HL-60 (cell line): ENCODE measurements around the gene FBXO38.
A peak's percentile ranks its signal among the peaks of the same experiment; 100 is the strongest.

ENCODE experiments used
- DNase-seq, 2 experiments: peaks; one replicate each; pipeline ENCODE4 v3.0.0-alpha.2; 2010 to 2020; ENCODE audit warnings: low read depth in 1 of 2, low spot score in 1 of 2
- H3K27ac ChIP-seq: fragments of 250-450 bp; sonication (Bioruptor Pico); replicated peaks from 2 replicates; pipeline ENCODE4 v1.5.1; 2020; ENCODE audit warnings: mild to moderate bottlenecking, moderate library complexity
- H3K27me3 ChIP-seq: fragments of 250-450 bp; sonication (Bioruptor Pico); 2 replicates; pipeline ENCODE4 v1.5.1; 2021; ENCODE audit warnings: mild to moderate bottlenecking, moderate library complexity; ENCODE audit not compliant: insufficient read depth, poor library complexity, severe bottlenecking
- H3K4me3 ChIP-seq: replicated peaks from 2 replicates; pipeline ENCODE4 v1.5.1; 2011; ENCODE audit warnings: mild to moderate bottlenecking, control low read depth, low read length; ENCODE audit not compliant: insufficient read depth
- GABPA ChIP-seq: IDR thresholded peaks from 2 replicates; pipeline ENCODE4 v1.6.1; 2012; ENCODE audit warnings: low read depth
- POLR2AphosphoS5 ChIP-seq: IDR thresholded peaks from 2 replicates; pipeline ENCODE4 v1.6.1; 2012; ENCODE audit warnings: low read depth
- SPI1 ChIP-seq: IDR thresholded peaks from 2 replicates; pipeline ENCODE4 v1.6.1; 2012; ENCODE audit warnings: low read depth, mild to moderate bottlenecking, borderline replicate concordance
- TF ChIP-seq, protein P1 (sequence below): IDR thresholded peaks from one replicate; pipeline ENCODE4 v1.5.1; 2011; ENCODE audit warnings: low read length, control low read depth, inconsistent platforms; ENCODE audit not compliant: insufficient read depth
- TF ChIP-seq, protein P2 (sequence below): IDR thresholded peaks from 2 replicates; pipeline ENCODE4 v1.6.1; 2012; ENCODE audit warnings: low read depth; ENCODE audit not compliant: insufficient replicate concordance

FBXO38 gene

DNA sequence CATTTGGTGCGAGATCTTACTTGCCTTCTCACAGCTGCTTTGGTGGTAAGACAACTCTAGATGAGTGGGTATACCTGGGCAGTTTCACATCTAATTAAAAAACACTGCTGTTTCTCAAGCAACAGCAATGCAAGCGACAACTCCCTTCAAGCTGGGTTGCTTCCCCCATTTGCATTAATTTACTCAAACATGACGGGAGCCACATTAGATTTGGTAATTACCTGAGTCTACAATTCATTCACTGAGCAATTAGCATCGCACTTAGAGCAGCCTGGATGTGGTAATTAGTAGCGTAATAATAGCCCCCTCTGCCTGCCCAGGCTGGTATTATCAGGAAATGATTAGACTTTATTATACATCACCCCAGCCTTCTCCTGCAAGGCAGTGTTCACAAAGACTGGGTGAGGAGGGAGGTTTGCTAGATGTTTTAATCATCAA is 73.4 kb downstream of the FBXO38 start:
- TF ChIP-seq GABPA (no peak), SPI1 (no peak), POLR2AphosphoS5 (no peak)
- TF ChIP-seq, protein P1, sequence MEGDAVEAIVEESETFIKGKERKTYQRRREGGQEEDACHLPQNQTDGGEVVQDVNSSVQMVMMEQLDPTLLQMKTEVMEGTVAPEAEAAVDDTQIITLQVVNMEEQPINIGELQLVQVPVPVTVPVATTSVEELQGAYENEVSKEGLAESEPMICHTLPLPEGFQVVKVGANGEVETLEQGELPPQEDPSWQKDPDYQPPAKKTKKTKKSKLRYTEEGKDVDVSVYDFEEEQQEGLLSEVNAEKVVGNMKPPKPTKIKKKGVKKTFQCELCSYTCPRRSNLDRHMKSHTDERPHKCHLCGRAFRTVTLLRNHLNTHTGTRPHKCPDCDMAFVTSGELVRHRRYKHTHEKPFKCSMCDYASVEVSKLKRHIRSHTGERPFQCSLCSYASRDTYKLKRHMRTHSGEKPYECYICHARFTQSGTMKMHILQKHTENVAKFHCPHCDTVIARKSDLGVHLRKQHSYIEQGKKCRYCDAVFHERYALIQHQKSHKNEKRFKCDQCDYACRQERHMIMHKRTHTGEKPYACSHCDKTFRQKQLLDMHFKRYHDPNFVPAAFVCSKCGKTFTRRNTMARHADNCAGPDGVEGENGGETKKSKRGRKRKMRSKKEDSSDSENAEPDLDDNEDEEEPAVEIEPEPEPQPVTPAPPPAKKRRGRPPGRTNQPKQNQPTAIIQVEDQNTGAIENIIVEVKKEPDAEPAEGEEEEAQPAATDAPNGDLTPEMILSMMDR = peak; percentile 36
- no peak overlapping the region for H3K27ac ChIP-seq
- H3K27me3 ChIP-seq = no peaks in the 10 kb centered on the region
- no peak overlapping the region for H3K4me3 ChIP-seq
- peak in 1 of 2 experiments; percentile 21 for DNase-seq

DNA sequence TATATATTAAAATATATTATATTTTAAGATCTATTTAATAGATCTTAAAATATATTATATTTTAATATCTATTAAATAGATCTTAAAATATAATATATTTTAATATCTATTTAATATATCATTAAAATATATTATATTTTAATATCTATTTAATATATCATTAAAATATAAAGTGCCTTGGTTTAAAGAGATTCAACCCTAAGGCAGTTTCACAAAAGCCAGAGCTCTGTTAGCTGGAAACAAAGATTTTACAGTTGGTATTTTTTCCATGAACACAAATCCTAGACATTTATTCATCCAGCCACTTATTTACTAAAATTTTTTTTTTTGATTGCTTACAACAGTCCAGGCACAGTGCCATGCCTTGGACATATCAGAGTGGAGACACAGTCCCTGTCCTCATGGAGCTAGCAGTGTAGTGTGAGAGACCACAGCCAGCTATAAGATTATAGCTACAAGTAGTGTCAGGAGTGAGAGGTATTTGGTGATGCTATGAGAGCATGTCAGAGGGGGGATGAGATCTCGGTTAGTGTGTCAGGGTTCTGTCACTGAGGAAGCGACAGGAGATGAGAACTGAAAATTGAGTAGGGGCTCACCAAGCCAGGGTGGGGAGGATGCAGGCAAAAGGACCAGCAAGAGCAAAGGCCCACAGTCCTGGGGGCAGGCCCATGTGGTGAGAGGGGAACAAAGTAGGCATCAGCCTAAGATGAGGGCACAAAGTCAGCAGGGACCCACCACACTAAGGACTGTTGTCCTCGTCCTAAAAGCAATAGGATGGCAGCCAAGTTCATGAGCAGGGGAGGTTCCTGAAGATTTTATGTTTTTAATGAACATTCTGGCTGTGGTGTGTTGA is 74.5 kb downstream of the FBXO38 start:
- DNase-seq = no peak
- TF ChIP-seq SPI1 (no peak), POLR2AphosphoS5 (no peak), GABPA (no peak)
- TF ChIP-seq, protein P2, sequence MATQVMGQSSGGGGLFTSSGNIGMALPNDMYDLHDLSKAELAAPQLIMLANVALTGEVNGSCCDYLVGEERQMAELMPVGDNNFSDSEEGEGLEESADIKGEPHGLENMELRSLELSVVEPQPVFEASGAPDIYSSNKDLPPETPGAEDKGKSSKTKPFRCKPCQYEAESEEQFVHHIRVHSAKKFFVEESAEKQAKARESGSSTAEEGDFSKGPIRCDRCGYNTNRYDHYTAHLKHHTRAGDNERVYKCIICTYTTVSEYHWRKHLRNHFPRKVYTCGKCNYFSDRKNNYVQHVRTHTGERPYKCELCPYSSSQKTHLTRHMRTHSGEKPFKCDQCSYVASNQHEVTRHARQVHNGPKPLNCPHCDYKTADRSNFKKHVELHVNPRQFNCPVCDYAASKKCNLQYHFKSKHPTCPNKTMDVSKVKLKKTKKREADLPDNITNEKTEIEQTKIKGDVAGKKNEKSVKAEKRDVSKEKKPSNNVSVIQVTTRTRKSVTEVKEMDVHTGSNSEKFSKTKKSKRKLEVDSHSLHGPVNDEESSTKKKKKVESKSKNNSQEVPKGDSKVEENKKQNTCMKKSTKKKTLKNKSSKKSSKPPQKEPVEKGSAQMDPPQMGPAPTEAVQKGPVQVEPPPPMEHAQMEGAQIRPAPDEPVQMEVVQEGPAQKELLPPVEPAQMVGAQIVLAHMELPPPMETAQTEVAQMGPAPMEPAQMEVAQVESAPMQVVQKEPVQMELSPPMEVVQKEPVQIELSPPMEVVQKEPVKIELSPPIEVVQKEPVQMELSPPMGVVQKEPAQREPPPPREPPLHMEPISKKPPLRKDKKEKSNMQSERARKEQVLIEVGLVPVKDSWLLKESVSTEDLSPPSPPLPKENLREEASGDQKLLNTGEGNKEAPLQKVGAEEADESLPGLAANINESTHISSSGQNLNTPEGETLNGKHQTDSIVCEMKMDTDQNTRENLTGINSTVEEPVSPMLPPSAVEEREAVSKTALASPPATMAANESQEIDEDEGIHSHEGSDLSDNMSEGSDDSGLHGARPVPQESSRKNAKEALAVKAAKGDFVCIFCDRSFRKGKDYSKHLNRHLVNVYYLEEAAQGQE = no peak
- TF ChIP-seq, protein P1 = no peak
- Histone ChIP-seq H3K27me3 (no peaks in the 10 kb centered on the region), H3K4me3 (no peak overlapping the region), H3K27ac (no peak overlapping the region)

DNA sequence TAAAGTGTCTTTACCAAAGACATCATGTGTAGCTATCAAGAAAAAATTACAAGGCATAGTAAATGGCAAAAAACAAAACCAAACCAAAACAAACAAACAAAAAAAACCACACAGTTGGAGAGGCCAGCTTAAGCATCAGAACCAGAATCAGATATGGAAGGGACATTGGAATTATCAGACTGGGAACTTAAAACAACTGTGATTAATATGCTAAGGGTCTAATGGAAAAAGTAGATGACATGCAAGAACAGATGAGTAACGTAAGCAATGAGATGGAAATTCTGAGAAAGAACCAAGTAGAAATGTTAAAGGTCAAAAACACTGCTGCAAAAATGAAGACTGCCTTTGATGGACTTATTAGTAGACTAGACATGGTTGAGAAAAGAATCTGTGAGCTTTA is 75.9 kb downstream of the FBXO38 start:
- no peak for DNase-seq
- TF ChIP-seq, protein P1 = no peak
- TF ChIP-seq GABPA = no peak
- TF ChIP-seq SPI1 = no peak
- no peak for TF ChIP-seq POLR2AphosphoS5
- TF ChIP-seq, protein P2 = no peak

More for the DNA sequence above, 75.9 kb downstream of the FBXO38 start:
- Histone ChIP-seq H3K4me3 (no peak overlapping the region), H3K27ac (no peak overlapping the region), H3K27me3 (no peaks in the 10 kb centered on the region)
